Uterus (tissue), 2 donors: ENCODE results near the gene SLC13A3.

Experiments used
- CTCF ChIP-seq, 4 experiments: fragments of 200-600 bp in 2 of 4; fragments of 450-650 bp in 2 of 4; sonication (generic) in 2 of 4; IDR thresholded peaks; one replicate each; pipeline ENCODE4 v1.5.1; 2016 to 2019; ENCODE audit warnings: antibody characterized with exemption in 4 of 4, mild to moderate bottlenecking in 2 of 4, moderate library complexity in 1 of 4
- POLR2A ChIP-seq, 2 donors: fragments of 450-650 bp; IDR thresholded peaks; one replicate each; pipeline ENCODE4 v1.6.1; 2016; ENCODE audit warnings: antibody characterized with exemption in 2 of 2, mild to moderate bottlenecking in 1 of 2, moderate library complexity in 1 of 2

DNA sequence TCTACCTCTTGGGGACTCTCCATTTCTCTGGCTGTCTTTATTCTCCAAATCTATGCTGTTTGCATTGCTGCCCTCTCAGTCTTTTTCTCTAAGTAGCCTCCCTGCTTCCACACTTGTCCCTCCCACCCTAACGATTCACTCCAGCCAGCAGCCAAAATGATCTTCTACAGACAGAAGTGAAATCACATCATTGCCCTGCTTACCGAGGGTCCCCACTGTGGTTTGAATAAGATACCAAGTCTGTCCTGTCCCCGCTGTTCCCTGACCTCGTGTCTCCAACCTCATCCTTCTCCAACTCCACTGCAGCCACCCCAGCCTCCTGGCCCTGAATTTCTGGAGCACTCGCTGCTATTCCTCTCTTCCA, 89.3 kb downstream of the SLC13A3 start:
- TF ChIP-seq CTCF (IDR thresholded peaks at IDR 0.05) (no peak), POLR2A (IDR thresholded peaks at IDR 0.05) (no peak)
